Measurements from ENCODE around the gene KLHDC8B.
A peak's percentile ranks its signal among the peaks of the same experiment; 100 is the strongest.

The KLHDC8B gene

GRCh38 chr3:49158792-49159191 is 12.6 kb upstream of the KLHDC8B start:
- no peak for DNase-seq (ENCODE audit: low read depth in 2 of 2)

GRCh38 chr3:49161197-49161596 is 10.2 kb upstream of the KLHDC8B start:
- DNase-seq (ENCODE audit: low read depth in 2 of 2) = no peak

GRCh38 chr3:49161808-49162530 is 9.4 kb upstream of the KLHDC8B start:
- peak; percentile 11 to 31 for DNase-seq (ENCODE audit: low read depth in 2 of 2)

- DNase-seq (ENCODE audit: low read depth in 2 of 2) = no peak
These were observed 8.5 kb upstream of the KLHDC8B start for GRCh38 chr3:49162751-49163419.

GRCh38 chr3:49163609-49164008 is 7.8 kb upstream of the KLHDC8B start:
- DNase-seq (ENCODE audit: low read depth in 2 of 2) = no peak

- DNase-seq (ENCODE audit: low read depth in 2 of 2) = no peak
These were observed 6.2 kb upstream of the KLHDC8B start for GRCh38 chr3:49164983-49165720.

DNA sequence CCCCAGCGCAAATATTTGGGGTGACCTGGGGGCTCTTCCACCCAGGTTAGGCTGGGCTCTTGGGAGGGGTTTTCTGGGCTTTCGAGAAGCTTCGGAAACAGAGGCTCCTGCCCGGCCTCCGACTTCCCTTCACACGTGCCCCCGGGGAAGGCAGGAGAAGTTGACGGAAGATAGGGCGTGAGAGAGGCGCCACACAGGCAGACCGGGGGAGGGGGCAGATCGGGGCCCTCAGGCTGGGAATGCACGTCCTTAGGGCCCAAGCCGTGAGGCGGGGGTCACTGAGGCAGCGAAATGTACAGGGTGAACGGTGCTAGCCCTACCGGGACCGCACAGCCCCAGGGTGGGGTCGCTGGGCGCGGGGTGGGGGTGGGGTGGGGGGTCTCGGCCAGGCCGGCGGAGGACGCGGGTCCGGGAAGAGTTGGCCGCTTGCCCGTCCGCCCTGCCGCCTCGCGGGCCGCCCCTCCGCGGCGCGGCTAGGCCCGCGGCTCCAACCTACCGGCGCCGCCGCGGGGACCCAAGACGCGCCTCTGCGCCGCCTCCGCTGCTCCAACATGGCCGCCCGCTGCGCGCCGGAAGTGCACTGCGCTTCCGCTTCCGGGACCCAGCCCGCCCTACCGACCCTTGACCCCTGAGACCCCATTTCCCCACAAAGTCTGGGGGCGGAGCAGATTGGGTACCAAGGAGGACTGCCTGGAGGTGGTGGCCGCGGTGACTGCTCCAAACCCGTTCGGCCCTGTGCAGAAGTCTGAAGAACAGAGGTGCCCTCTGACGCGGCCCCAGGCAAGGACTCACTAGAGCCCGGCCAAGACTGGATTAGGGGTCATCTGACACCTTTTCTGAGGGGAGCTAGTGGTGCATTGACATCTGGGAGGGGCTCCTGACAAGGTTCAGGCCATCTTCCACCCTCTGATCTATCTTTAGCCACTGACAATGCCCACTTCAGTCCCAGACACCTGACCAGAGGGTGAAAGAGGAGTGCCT is 5.3 kb upstream of the KLHDC8B start, which contains the start of gene CCDC71:
CCDC71 (minus strand) TSS at position 561 of the 981 bp plus-strand sequence. CDS start 2,123 bp downstream, outside the sequence.
- peak; percentile 66 to 74 for DNase-seq (ENCODE audit: low read depth in 2 of 2)

DNA sequence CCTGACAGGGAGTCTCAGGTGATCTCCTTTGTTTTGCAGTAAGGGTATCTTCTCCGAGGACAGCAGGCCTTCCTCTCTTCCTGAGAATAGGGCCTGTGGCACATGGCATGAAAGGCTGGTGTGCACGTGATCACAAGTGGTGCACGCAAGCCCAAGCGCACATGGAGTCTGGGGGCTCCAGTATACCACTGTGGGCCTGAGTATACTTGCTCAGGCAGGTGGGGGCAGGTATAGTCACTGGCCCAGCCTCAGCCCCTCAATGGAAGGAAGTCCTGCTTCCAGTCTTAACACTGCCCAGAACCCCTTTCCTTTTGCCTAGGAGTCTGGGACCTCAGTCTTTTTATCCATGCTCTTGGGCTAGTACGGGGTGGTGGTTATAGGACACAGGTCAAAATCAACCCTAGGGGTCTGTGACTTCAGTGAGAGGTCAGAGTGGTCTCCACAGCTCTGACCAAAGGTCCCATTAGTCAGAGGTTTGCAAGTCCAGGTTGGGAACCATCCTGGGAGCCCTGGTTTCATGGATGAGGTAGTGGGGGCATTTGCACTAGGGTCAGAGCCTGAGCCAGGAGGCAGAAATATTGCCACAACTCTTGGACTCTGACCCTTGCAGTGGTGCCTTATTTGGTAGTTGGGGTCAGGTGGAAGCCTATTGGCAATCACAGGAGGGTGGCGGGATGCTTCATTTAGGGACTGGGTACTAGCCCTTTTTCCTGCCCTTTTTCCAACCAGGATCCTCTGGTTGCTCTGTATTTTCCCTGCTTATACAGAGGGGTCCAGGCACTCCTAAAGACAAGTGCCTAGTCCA is 4.4 kb upstream of the KLHDC8B start:
- DNase-seq (ENCODE audit: low read depth in 2 of 2) = no peak

GRCh38 chr3:49170744-49171118 is 667 bp upstream of the KLHDC8B start:
- DNase-seq (ENCODE audit: low read depth in 2 of 2) = no peak

- no peak for DNase-seq (ENCODE audit: low read depth in 2 of 2)
These were observed 540 bp downstream of the KLHDC8B start for GRCh38 chr3:49171775-49172500.

- no peak for DNase-seq (ENCODE audit: low read depth in 2 of 2)
These were observed 1.2 kb downstream of the KLHDC8B start for GRCh38 chr3:49172551-49173041.

- no peak for DNase-seq (ENCODE audit: low read depth in 2 of 2)
These were observed 1.9 kb downstream of the KLHDC8B start for GRCh38 chr3:49173116-49173791.

DNA sequence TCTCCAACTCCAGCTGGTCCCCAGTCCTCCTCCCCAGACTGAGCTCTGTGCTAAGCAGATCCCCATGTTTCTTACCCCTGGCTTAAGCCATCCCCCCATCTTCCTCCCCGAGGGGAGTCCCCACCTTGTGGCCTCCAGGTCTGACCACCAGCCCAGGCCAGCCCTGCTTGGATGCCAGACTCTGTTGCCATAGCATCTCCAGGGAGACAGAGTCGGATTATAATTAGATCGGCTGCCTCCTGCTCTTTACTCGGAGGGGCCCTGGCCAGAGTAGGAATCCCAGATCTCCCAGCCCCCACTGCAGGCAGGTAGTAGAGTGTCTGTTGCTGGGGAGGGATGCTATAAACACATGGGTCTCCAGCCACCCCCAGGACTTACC is 2.4 kb downstream of the KLHDC8B start:
- no peak for DNase-seq (ENCODE audit: low read depth in 2 of 2)

GRCh38 chr3:49174397-49174985 is 3.1 kb downstream of the KLHDC8B start:
- DNase-seq (ENCODE audit: low read depth in 2 of 2) = no peak

GRCh38 chr3:49175530-49175929 is 4.1 kb downstream of the KLHDC8B start:
- DNase-seq (ENCODE audit: low read depth in 2 of 2) = no peak

- no peak for DNase-seq (ENCODE audit: low read depth in 2 of 2)
These were observed 5.7 kb downstream of the KLHDC8B start for GRCh38 chr3:49177073-49177472.

DNA sequence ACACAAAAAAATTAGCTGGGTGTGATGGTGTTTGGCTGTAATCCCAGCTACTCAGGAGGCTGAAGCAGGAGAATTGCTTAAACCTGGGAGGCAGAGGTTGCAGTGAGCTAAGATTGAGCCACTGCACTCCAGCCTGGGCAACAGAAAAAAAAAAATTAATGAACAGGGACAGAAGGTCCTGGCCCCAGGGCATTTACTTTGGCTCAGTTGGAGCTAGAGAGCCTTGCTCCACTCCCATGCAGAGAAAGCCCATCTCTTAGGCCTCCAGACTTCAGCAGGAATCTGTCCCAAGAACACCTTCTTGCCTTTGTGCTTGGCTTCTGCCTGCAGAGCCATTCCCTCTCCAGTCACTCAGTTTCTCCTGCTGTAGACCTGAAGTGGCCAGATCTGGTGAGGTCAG is 8.7 kb downstream of the KLHDC8B start:
- no peak for DNase-seq (ENCODE audit: low read depth in 2 of 2)

DNA sequence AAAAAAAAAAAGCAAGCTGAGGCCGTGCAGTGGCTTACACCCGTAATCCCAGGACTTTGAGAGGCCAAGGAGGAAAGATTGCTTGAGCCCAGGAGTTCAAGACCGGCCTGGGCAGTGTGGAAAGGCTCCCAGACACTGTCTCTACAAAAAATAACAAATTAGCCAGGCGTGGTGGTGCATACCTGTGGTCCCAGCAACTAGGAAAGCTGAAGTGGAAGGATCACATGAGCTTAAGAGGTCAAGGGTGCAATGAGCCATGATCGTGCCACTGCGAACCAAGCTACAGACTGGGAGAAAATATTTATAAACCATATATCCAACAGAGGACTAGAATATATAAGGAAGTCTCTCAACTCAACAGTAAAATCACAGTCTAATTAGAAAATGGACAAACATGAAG is 10.0 kb downstream of the KLHDC8B start:
- no peak for DNase-seq (ENCODE audit: low read depth in 2 of 2)

DNA sequence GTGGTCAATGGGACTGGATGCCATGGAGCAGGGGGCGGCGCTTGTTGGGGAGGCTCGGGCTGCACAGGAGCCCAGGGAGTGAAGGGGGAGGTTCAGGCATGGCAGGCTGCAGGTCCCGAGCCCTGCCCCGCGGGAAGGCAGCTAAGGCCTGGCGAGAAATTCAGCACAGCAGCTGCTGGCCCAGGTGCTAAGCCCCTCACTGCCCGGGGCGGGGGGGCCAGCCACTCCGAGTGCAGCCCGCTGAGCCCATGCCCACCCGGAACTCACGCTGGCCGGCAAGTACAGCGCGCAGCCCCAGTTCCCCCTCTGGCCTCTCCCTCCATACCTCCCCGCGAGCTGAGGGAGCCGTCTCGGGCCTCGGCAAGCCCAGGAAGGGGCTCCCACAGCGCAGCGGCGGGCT is 11.3 kb downstream of the KLHDC8B start:
- DNase-seq (ENCODE audit: low read depth in 2 of 2) = no peak
